GM13977 (cell line): ENCODE results near the gene SEL1L.

Experiments
- DNase-seq: peaks from one replicate; pipeline ENCODE4 v3.0.0; 2012; ENCODE audit warnings: low spot score
- CTCF ChIP-seq: IDR thresholded peaks from 2 replicates; pipeline ENCODE4 v1.5.1; 2012; ENCODE audit warnings: mild to moderate bottlenecking, control low read depth; ENCODE audit not compliant: insufficient read depth; ENCODE audit errors: extremely low read depth, missing control alignments
- in situ Hi-C: fragments of 300-500 bp; cut with MboI; formaldehyde crosslinking; loops from one replicate; pipeline ENCODE4 v1.12.0; 2022; ENCODE audit warnings: low sequenced_read_pairs, low pct_unique_long_range_greater_than_20kb, mixed read lengths, inconsistent platforms; ENCODE audit not compliant: unreplicated experiment

The SEL1L gene

GRCh38 chr14:81533536-81534343 lies at the start of gene SEL1L:
TSS of gene SEL1L (minus strand) at chr14:81533853. CDS start at chr14:81533744, 109 bp downstream.
- peak; percentile 85 for DNase-seq
- in situ Hi-C loops, result no loop called here
- TF ChIP-seq CTCF, result no peak

- DNase-seq, result no peak
- TF ChIP-seq CTCF, result no peak
- in situ Hi-C loops, result no loop called here
Observed at GRCh38 chr14:81582420-81582819, 48.8 kb upstream of the SEL1L start.

DNA sequence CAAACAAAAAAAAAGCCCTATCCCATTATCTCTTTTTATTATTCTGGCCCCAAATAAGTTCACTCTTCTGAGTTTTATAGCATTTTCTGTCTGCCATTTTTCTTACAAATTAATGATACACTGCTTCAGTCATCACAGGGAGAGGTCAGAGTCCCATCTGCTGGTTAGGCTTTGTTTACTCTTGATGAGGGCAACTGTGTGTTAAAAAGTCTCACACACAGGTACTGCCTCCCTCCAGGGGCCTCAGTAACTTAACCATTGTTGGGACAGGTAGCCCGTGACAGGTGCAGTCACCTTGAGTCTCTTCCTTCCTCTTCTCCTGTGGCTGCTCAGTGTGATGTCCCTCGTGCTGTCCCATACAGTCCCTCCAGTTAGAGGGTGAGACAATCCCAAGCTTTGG lies 45.5 kb upstream of the SEL1L start:
- DNase-seq, result no peak
- in situ Hi-C loops, result no loop called here
- no peak for TF ChIP-seq CTCF

GRCh38 chr14:81571437-81571836 lies 37.8 kb upstream of the SEL1L start:
- no peak for TF ChIP-seq CTCF
- DNase-seq, result no peak
- in situ Hi-C loops, result no loop called here

DNA sequence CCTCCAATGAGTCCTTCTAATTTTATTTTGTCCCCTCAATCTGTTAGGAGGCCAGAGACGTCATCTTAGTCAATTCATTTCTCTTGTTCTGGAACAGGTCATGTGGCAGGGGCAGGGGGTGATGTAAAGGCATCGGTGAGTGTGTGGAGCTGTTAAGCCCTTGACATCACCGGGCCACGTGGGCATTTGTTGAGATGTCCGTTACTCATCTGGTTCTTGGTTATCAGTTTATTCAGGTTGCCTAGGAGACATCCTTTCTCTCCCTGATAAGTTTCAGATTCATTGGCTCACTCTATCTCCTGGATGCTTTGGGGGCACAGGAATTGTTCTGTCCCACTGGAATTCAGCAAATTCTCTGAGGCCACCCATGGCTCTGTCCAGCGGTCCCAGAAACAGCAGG lies 33.6 kb upstream of the SEL1L start:
- DNase-seq, result no peak
- in situ Hi-C loops, result no loop called here
- no peak for TF ChIP-seq CTCF

DNA sequence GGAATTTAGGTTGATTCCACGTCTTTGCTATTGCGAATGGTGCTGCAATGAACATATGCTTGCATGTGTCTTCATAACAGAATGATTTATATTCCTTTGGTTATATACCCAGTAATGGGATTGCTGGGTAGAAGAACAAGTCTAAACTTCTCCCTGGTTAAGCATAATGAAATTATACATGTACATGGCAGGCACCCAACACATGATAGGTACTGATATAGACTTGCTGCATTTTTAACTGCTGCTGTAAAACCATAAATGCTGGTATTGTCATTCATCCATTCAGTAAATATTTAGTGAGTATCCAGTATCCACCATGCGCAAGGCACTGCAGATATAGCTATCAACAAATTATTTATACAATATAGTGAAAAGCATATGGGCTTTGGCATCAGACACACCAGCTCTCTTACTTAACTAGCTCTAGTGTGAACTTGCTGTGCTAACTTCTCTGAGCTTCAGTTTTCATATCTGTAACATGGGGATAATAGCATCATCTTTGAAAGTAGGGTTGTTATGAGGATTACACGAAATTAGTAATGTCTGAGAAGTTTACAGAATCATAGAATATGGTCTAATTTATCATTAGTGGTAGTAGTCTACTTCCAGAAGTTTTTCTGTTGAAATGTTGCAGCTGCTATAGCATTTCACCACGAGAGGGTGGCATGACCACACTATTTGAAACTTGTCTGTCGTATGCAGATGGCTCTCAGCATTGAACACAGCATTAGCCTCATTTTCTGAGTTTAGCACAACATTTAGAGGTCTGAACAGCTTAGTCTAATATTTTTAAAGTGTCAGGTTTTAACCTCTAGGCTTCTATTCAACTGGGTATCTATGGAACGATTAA lies 32.0 kb upstream of the SEL1L start:
- peak; percentile 65 for TF ChIP-seq CTCF
- peak; percentile 37 for DNase-seq
- in situ Hi-C loops, result no loop called here
